Activated CD4-positive, alpha-beta T cell treated with anti-CD3 and anti-CD28 coated beads, Interleukin-2, amount 50 U/mL, for 16 hours (primary cell): ENCODE data around the gene MDH1.
A peak's percentile ranks its signal among the peaks of the same experiment; 100 is the strongest.
"Not testable (repeated sequence)": the region's sequence is repeated elsewhere in the genome, so short reads cannot be mapped to it uniquely, and the experiment has no call there.

Experiments used
- DNase-seq: peaks from one replicate; pipeline ENCODE4 v3.0.0-alpha.2; 2020

The MDH1 gene

DNA sequence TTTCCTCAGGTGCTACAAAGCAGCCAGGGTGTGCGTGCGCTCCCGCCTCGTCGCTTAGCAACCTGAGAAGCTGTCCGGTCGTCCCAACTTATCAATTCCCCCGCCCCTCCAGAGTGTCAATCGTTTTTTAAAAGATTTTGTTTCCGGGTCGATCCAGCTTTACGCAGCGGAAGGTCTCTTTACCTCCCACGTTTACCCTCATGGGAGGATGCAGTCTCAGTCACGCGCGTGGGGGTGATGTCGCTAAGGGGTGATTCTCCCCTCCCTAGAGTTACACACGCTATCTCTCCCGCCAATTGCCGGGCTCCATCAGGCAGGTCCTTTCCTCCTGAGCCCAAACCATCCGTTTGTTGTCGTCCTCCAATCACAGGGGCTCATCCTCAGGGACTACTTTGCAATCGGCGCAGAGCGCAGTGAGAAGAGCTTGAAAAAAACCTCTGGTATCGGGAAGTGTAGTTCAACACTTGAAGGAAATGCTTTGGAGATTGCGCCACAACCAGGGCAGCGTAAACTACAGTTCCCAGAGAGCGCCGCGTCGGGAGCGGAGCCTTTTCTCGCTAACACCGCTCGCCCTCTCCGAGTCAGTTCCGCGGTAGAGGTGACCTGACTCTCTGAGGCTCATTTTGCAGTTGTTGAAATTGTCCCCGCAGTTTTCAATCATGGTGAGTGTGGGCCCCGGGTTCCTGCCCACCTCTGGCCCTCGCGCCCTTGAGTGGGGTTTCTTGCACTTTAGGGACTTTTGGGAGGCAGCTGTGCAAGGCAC is at the start of gene MDH1, which contains the start of gene WDPCP:
Gene MDH1 (plus strand): TSS at position 579 of the 763 bp plus-strand sequence. CDS start 81 bp downstream, at position 660.
Gene WDPCP (minus strand): TSS at position 93 of the 763 bp plus-strand sequence. CDS start 206 bp downstream, outside the sequence.
- DNase-seq = peak; percentile 97

DNA sequence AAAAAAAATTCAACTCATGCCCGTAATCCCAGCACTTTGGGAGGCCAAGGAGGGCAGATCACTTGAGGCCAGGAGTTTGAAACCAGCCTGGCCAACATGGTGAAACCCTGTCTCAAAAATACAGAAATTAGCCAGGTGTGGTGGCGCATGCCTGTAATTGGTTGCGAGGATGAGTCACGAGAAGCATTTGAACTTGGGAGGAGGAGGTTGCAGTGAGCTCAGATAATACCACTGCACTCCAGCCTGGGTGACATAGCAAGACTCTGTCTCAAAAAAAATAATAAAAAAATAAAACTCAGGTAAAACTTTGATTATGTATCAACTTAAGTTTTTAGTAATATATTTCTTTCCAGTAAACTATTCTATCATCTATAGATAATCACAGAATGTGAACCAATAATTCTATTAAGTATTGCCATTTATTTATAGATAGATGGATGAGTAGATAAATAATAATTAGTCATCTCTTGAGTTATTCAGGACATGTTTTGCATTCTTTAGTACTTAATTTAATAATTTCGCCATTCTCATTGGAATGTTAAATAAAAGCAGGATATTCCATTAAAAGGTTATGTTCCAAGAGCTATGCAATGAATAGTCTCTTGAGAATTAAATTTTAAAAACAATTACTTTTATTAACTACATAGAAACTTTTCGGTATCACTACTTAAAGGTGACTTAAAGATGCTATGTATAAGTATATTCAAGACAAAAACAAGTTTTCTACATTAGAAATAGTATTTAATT is 49.2 kb upstream of the MDH1 start:
- DNase-seq = no peak

DNA sequence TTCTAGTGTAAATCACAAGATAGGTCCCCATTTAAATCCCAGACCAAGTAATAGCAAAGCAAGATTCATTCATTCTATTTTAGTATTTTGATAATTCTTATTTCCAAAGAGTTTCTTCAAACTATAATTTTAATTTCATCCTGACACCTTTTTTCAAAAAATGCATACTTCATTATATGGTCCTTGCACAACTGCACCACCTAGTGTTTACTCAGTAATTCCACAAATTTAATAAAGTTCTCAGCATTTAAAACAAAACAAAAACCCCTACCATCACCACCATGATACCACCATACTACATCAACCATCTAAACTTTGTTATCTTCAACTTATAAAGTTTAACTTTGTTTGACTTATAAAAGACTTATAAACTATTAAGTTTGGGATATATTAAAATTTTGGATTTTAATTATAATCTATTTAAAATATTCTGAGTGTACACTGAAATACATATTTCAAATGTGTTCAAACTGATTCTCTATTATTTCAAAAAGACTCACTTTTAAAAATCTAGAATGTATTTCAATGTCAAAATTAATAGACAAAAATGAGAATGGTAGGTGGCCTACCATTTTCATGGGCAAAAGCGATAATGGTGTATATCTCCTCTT is 44.6 kb upstream of the MDH1 start:
- DNase-seq = peak; percentile 12

DNA sequence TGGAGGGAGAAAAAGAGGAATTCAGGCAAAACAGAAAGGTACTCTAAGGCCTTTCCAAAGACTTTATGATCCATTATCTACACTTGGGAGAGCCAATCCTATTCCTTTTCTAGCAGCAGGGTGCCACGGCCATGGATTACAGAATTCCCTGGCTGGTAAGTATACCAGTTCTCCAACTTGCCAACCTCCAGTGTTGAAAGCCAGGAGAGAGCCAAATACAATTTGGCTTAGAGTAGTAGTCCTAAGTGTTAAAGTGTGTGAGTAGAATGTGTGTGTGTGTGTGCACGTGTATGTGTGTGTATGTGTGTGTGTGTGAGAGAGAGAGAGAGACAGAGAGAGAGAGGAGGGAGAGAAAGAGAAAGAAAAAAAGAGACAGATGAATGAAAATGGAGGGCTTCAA is 43.7 kb upstream of the MDH1 start:
- no peak for DNase-seq

DNA sequence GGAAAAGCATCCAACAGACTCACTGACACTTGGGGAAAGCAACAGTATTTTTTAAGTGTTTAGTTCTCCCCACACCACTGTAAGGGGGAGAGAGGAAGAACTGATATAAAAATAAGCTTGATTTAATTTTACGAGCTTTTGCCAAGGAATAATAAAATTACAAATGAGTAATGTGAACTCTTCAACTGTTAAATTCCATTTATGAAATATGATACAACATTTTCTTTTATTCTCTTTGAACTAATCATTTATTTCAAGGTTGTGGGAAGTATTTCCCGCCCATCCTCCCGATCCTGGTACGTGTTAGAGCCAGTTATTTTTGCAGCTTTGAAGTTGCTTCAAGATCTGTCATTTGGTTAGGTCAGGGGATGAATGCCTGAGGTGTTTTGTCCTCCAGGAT is 35.7 kb upstream of the MDH1 start:
- no peak for DNase-seq

DNA sequence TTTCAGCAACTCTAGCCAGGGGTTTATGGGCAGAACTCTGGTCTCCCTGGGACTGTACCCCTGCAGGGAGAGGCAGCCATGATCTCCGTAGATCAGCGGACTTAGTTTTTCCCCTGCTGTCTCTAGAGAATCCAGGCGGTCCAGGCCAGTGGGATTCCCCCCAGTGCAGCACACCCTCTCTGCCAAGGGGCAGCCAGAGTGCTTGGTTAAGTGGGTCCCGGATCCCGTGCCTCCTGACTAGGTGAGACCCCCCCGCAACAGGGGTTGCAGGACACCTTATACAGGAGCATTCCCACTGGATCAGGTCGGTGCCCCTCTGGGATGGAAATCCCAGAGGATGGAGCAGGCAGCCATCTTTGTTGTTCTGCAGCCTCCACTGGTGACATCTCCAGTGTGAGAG is 33.5 kb upstream of the MDH1 start:
- DNase-seq = no peak

DNA sequence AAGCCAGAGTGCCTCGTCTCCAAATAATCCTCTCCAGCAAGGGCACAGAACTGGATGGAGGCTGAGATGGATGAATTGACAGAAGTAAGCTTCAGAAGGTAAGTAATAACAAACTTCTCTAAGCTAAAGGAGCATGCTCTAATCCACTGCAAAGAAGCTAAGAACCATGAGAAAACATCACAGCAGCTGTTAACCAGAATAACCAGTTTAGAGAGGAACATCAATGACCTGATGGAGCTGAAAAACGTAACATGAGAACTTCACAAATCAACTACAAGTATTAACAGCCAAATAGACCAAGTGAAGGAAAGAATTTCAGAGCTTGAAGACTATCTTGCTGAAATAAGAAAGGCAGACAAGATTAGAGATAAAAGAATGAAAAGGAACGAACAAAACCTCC is 32.8 kb upstream of the MDH1 start:
- DNase-seq = no peak

DNA sequence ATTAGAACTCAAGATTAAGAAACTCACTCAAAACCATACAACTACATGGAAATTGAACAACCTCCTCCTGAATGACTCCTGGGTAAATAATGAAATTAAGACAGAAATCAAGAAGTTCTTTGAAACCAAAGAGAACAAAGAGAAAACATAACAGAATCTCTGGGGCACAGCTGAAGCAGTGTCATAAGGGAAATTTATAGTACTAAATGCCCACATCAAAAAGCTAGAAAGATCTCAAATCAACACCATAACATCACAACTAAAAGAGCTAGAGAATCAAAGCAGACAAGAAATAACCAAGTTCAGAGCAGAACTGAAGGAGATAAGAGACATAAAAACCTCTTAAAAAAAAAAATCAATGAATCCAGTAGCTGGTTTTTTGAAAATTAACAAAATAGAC is 30.9 kb upstream of the MDH1 start:
- not testable (repeated sequence) for DNase-seq

DNA sequence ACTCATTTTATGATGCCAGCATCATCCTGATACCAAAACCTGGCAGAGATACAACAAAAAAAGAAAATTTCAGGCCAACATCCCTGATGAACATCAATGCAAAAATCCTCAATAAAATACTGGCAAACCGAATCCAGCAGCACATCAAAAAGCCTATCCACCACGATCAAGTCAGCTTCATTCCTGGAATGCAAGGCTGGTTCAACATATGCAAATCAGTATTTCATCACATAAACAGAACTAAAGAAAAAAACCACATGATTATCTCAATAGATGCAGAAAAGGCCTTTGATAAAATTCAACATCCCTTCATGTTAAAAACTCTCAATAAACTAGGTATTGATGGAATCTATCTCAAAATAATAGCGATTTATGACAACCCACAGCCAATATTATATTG is 29.8 kb upstream of the MDH1 start:
- DNase-seq = not testable (repeated sequence)

DNA sequence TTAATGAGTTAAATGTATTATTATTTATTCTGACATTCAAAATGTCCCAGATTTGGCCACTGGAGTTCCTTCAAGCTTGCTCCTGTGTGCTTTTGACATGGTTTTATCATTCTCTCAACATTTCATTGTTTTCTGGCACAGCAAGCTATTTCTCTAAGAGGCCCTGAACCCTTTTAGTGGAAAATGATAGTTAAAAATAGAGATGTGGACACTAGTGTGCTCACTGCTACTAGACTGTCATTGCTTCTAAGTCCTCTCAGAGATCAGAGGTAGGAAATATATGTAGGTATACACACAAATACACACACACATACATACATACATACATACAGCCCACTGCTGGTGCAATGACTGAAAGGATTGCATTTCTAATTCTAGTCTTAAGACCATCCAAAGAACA is 26.0 kb upstream of the MDH1 start:
- no peak for DNase-seq

DNA sequence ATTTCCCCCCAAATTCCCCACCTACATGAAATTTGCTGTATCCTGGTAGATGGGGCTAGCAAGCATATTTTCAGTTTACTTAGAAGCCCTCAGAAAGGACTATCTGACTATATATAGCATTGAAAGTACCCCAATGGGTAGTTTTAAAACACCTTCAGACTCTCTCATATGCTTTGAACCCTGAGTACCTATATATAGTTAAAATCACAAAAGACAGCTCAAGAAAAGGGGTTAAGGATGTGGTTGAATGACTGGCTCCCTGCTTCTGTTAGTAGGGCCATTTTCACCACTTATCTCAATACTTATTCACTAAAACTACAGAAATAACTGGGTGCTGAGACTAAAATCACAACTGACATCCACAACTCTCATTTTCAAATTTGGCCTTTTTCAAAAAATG is 19.0 kb upstream of the MDH1 start:
- DNase-seq = no peak

DNA sequence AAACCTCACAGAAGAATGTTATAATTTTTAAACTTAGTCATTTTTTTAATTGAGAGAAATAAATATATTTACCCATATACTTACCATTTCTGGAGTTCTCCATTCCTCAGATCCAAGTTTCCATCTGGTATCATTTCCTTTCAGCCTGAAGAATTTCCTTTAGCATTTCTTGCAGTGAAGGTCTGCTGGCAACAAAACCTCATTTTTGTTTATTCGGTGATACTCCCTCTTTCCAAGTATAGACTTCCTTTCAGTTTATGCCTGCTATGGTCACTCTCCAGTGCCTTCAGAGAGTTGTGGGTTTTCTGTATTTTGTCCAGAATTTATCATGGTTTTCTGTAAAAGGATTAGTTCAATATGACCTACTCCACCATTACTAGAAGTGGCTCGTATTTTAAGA is 17.5 kb upstream of the MDH1 start:
- no peak for DNase-seq

DNA sequence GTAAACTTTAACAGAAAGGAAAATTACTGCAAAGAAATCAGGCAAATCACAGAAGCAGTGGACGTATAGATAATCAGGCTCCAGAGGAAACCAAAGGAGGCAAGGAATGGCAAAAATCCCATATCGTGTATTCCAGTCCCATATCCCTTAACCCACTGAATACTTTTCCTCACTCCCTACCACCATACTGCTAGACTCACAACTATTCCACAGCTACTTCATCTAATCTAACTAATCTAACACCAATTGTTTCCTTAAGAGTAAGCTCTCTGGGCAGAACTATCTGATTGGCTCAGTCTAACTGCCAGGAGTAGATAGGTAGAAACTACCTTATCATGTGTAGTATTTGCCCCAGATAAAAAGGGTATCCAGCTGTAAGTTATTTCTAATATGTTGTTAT is 16.8 kb upstream of the MDH1 start:
- no peak for DNase-seq

DNA sequence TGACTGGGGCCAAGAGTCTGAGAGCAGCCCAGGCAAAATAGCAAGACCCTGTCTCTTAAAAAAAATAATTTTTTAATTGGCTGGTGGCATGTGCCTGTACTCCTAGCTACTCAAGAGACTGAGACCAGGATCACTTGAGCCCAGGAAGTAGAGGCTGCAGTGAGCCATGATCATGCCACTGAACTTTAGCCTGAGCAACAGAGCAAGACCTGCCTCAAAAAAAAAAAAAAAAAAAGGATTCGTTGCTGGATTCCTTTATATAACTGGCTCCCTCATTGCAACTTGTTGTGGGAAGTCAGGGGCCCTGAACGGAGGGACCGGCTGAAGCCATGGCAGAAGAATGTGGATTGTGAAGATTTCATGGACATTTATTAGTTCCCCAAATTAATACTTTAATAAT is 15.7 kb upstream of the MDH1 start:
- not testable (repeated sequence) for DNase-seq

DNA sequence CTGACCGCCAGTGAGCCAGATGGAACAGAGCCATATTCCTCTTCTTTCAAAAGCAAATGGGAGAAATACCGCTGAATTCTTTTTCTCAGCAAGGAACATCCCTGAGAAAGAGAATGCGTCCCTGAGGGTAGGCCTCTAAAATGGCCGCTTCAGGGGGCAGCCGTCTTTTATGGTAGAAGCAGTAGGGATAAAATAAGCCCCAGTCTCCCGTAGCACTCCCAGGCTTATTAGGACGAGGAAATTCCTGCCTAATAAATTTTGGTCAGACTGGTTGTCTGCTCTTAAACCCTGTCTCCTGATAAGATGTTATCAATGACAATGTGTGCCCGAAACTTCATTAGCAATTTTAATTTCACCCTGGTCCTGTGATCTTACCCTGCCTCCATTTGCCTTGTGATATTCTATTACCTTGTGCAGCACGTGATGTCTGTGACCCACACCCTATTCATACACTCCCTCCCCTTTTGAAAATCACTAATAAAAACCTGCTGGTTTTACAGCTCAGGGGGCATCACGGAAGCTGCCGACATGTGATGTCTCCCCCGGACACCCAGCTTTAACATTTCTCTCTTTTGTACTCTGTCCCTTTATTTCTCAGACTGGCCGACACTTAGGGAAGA is 14.9 kb upstream of the MDH1 start:
- not testable (repeated sequence) for DNase-seq

DNA sequence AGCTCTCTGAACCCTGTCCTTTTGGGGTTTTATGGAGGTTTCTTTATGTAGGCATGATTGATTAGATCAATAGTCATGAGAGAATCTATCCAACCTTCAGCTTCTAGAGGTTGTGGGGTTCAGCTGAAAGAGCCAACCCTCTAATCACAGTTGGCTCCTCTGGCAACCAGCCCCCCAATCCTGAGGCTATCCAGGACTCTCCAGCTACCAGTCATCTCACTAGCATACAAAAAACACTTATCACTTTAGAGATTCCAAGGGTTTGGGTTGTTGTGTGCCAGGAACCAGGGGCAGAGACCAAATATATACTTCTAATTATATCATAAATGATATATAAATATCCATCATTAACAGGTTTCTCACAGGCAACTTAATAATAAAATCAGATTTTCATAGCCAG is 12.2 kb upstream of the MDH1 start:
- no peak for DNase-seq

DNA sequence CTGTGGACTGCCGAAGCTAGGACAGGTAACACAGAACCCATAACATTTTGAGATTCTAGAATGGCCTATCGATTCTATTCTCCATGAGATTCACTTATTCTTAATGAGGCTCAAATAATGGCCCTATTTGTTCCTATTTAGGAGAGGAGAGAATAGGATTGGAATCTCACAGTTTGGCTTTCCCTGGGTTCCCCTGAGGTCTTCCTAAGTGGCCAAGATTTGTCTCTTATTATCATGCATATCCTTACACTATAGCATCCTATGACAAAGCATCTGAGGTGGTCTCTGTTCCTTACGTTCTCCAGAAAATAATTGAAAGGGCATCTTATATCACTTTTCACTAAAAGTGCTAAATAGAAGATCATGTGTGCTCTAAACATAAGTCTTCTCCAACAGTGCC is 10.0 kb upstream of the MDH1 start:
- DNase-seq = no peak

DNA sequence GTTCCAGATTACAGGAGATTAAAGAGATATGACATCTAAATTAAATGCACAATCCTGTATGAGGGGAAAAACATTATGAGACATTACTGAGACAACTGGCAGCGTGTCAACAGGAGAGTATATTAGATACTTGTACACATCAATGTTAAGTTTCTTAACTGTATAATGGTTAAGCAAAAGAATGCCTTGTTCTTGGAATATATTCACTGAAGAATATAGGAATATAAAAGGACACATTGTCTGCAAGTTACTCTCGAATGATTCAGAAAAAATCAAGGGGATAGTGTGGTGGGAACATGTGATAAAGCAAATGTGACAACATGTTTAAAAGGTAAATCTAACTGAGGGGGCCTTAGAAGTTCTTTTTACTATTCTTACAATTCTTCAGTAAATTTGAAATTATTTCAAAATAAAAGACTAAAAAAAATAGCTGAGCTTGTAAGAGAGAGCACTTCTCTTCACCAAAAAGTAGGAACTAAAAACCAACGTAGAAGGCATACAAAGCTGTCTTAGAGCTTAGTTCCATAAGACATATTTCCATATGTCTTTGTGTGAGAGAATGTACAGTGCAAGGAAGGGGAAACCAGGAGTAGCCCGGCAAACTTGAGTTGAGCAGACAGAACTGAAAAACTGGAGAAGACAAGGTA is 8.0 kb upstream of the MDH1 start:
- no peak for DNase-seq

DNA sequence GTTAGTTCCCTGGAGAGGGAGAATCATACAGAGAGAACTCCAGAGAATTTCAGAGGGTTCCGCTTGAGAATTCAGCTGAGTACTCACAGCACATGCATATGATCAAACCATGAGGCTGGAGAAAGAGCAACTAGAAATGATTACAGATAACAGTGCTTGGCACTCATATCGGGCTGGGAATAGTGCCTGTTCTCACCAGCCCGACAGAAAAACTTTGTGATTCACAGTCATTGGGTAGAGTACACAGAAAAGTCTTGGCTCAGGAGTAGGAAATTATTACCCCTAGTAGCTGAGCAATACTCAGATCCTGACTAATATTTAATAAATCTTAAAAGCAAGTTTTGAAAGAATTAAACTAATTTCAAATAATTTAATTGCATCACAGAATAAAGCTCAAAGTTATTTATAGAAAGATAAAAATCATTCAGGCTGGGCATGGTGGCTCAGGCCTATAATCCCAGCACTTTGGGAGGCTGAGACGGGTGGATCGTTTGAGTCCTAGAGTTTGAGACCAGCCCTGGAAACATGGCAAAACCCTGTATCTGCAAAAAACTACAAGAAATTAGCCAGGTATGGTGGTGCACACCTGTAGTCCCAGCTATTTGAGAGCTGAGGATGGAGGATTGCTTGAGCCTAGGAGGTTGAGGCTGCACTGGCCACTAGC is 7.3 kb upstream of the MDH1 start:
- no peak for DNase-seq

DNA sequence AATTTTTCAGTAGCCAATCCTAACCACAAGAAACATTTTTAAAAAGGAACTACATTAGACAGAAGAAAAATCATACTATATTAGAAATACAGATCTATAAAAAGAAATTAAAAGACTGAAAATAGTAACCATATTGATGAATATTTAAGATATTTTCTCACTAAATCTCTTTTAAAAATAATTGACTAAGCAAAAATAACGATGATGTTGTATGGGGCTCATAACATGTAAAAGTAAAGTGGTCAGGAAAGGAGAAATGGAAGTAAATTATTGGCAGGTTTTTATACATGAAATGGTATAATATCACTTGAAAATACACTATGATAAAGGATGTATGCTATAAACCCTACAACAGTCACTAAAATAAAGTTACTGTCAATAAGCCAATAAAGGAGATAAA is 5.9 kb upstream of the MDH1 start:
- DNase-seq = no peak

DNA sequence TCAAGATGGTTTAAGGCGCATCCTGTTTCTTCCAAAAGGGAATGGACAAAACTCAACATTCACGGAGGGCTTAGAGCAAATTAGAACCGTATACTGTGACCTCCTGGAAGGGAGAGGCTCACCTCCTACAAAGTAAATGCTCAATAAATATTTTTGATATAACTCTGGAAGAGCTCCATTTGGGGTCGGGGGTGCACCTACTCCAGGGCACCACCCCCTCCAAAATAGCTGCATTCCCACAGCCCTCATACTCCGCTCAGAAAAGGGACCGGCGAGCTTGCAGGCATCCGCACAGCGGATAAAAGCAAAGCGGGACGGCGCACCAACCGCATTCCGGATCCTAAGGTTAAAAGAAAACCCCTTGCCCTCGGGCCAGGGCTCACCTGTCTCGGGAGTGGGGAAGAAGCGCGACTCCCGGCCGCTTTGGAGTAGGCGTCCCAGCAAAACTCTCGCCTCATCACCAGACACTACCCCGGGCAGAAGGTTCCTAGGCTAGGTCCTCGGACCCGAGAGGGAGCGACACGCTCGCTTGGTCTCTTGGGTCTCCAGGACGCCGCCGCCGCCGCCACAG is 864 bp upstream of the MDH1 start:
- no peak for DNase-seq
